HepG2 (cell line): ENCODE measurements around the gene NEMP2. TPM values are rescaled to one million over a fixed set of nuclear protein-coding genes. Genes with fewer than 3 reads are reported as not detected.

Experiments used
- CC2D1A ChIP-seq: sonication (generic); formaldehyde crosslinking; IDR thresholded peaks from 2 replicates; pipeline ENCODE4 v1.8.1; 2023; ENCODE audit warnings: mild to moderate bottlenecking, missing genetic modification reagents
- CENPT ChIP-seq: sonication (generic); formaldehyde crosslinking; IDR thresholded peaks from 2 replicates; pipeline ENCODE4 v1.8.0; 2022; ENCODE audit warnings: low read depth, mild to moderate bottlenecking, moderate library complexity, missing genetic modification reagents
- ERF ChIP-seq: IDR thresholded peaks from 2 replicates; pipeline ENCODE4 v1.6.1; 2018; ENCODE audit warnings: missing biosample characterization, missing genetic modification reagents
- FOXA1 ChIP-seq, 2 experiments: fragments of 450-650 bp in 1 of 2; sonication (generic) in 1 of 2; formaldehyde crosslinking in 1 of 2; IDR thresholded peaks; 2 replicates each; pipeline versions ENCODE4 v1.4.0 to v1.6.1; 2016 to 2020; ENCODE audit warnings: missing genetic modification reagents in 1 of 2
- HOMEZ ChIP-seq: IDR thresholded peaks from 2 replicates; pipeline ENCODE4 v1.6.1; 2016; ENCODE audit warnings: low read depth
- JUNB ChIP-seq: sonication (generic); formaldehyde crosslinking; IDR thresholded peaks from 2 replicates; pipeline ENCODE4 v1.8.0; 2022; ENCODE audit warnings: missing genetic modification reagents, mild to moderate bottlenecking, borderline replicate concordance
- MED8 ChIP-seq: sonication (generic); formaldehyde crosslinking; IDR thresholded peaks from 2 replicates; pipeline ENCODE4 v1.8.1; 2023; ENCODE audit warnings: mild to moderate bottlenecking, missing genetic modification reagents; ENCODE audit not compliant: insufficient replicate concordance
- NFE2L2 ChIP-seq: fragments of 150-350 bp; IDR thresholded peaks from 2 replicates; pipeline ENCODE4 v1.6.1; 2014; ENCODE audit warnings: low read length
- NFYC ChIP-seq: IDR thresholded peaks from 2 replicates; pipeline ENCODE4 v1.6.1; 2016; ENCODE audit warnings: missing genetic modification reagents, missing compliant biosample characterization
- NR2F6 ChIP-seq, 2 experiments: IDR thresholded peaks; 2 replicates each; pipeline ENCODE4 v1.6.1; 2016; ENCODE audit warnings: antibody characterized with exemption in 1 of 2, mild to moderate bottlenecking in 1 of 2
- PRMT3 ChIP-seq: sonication (generic); formaldehyde crosslinking; IDR thresholded peaks from 2 replicates; pipeline ENCODE4 v1.8.1; 2022; ENCODE audit warnings: low read depth, mild to moderate bottlenecking, moderate library complexity, missing genetic modification reagents, borderline replicate concordance
- SAP130 ChIP-seq: IDR thresholded peaks from 2 replicates; pipeline ENCODE4 v1.6.1; 2016; ENCODE audit warnings: low read depth
- SATB2 ChIP-seq: sonication (generic); formaldehyde crosslinking; IDR thresholded peaks from 2 replicates; pipeline ENCODE4 v1.5.0; 2020; ENCODE audit warnings: missing genetic modification reagents
- SSRP1 ChIP-seq: IDR thresholded peaks from 2 replicates; pipeline ENCODE4 v1.6.1; 2016; ENCODE audit warnings: control low read depth
- TMF1 ChIP-seq: sonication (generic); formaldehyde crosslinking; IDR thresholded peaks from 2 replicates; pipeline ENCODE4 v1.8.1; 2022; ENCODE audit warnings: low read depth, missing genetic modification reagents
- XRCC5 ChIP-seq: fragments of 200-400 bp; formaldehyde crosslinking; optimal IDR thresholded peaks from 2 replicates; pipeline ENCODE3; 2017; ENCODE audit warnings: mild to moderate bottlenecking, low read length
- ZBTB44 ChIP-seq: sonication (generic); formaldehyde crosslinking; IDR thresholded peaks from 2 replicates; pipeline ENCODE4 v1.4.0; 2020; ENCODE audit warnings: missing genetic modification reagents
- ZFP82 ChIP-seq: sonication (generic); formaldehyde crosslinking; IDR thresholded peaks from 2 replicates; pipeline ENCODE4 v1.5.1; 2020; ENCODE audit warnings: mild to moderate bottlenecking, missing genetic modification reagents, borderline replicate concordance
- ZNF12 ChIP-seq: sonication (generic); formaldehyde crosslinking; IDR thresholded peaks from 2 replicates; pipeline ENCODE4 v1.5.0; 2020; ENCODE audit warnings: missing genetic modification reagents
- ZNF138 ChIP-seq: sonication (generic); formaldehyde crosslinking; IDR thresholded peaks from 2 replicates; pipeline ENCODE4 v1.5.0; 2020; ENCODE audit warnings: mild to moderate bottlenecking, low read depth, missing genetic modification reagents
- ZNF160 ChIP-seq: sonication (generic); formaldehyde crosslinking; IDR thresholded peaks from 2 replicates; pipeline ENCODE4 v1.8.0; 2022; ENCODE audit warnings: mild to moderate bottlenecking, inconsistent platforms, missing genetic modification reagents
- ZNF556 ChIP-seq: sonication (generic); formaldehyde crosslinking; IDR thresholded peaks from 2 replicates; pipeline ENCODE4 v1.4.0; 2020; ENCODE audit warnings: mild to moderate bottlenecking, missing genetic modification reagents, borderline replicate concordance
- ZNF639 ChIP-seq: conservative IDR thresholded peaks from 2 replicates; pipeline ENCODE4 v1.6.1; 2018; ENCODE audit warnings: missing genetic modification reagents
- ZNF746 ChIP-seq: sonication (generic); formaldehyde crosslinking; IDR thresholded peaks from 2 replicates; pipeline ENCODE4 v1.8.0; 2022; ENCODE audit warnings: mild to moderate bottlenecking, missing genetic modification reagents
- ZNF766 ChIP-seq: sonication (generic); formaldehyde crosslinking; IDR thresholded peaks from 2 replicates; pipeline ENCODE4 v1.5.0; 2020; ENCODE audit warnings: missing genetic modification reagents, borderline replicate concordance
- ZNF83 ChIP-seq: sonication (generic); formaldehyde crosslinking; IDR thresholded peaks from 2 replicates; pipeline ENCODE4 v1.4.0; 2020; ENCODE audit warnings: missing genetic modification reagents, mild to moderate bottlenecking, borderline replicate concordance
- ZNF878 ChIP-seq: sonication (generic); formaldehyde crosslinking; IDR thresholded peaks from 2 replicates; pipeline ENCODE4 v1.8.1; 2023; ENCODE audit warnings: mild to moderate bottlenecking, missing genetic modification reagents, moderate library complexity
- polyA plus RNA-seq, 8 experiments: library from polyadenylated mRNA; depleted of rRNA in 3 of 8; stranded (reverse) in 7 of 8; unstranded in 1 of 8; fragments of >200 nt; fragmentation: Illumina TruSeq in 4 of 8; extraction: Trizol in 4 of 8; gene quantifications; 2 replicates each; pipeline versions ENCODE4 v1.2.1 to v1.2.3, GENCODE V29; 2011 to 2016; ENCODE audit warnings: low read depth in 4 of 8, missing spikeins in 1 of 8, mixed read lengths in 1 of 8; ENCODE audit not compliant: insufficient read depth in 1 of 8
- total RNA-seq, 5 experiments: library from RNA; depleted of rRNA; stranded (reverse); fragments of >200 nt; fragmentation: Illumina TruSeq; extraction: Trizol; gene quantifications; 2 replicates each; pipeline ENCODE4 v1.2.3, GENCODE V29; 2016; ENCODE audit warnings: low read depth in 1 of 5

NEMP2 gene
- total and polyA plus RNA-seq, 2 of the 13 experiments (the other 11 are each of a cell fraction or from before 2014, with no cell fraction given): 2.4 to 9.8 TPM

GRCh38 chr2:190534310-190535120 lies at the start of gene NEMP2 (continued):
- TF ChIP-seq JUNB (CRISPR knock-in tag) (peak; percentile 38; the same call in 1 of the 2 replicates), SATB2 (CRISPR knock-in tag) (peak; percentile 79), SSRP1 (CRISPR knock-in tag) (no peak; the same call in 1 of the 2 replicates), FOXA1 (IDR thresholded peaks at IDR 0.05) (no peak), FOXA1 (CRISPR knock-in tag; IDR thresholded peaks at IDR 0.05) (peak; percentile 10; the same call in 1 of the 2 replicates), ERF (CRISPR knock-in tag) (peak; percentile 98), NFYC (CRISPR knock-in tag) (0 out of 2 replicates have a peak, but pooled peaks have one; percentile 8), CC2D1A (CRISPR knock-in tag) (peak; percentile 94), ZNF878 (peak; percentile 92), XRCC5 (peak; percentile 71), MED8 (CRISPR knock-in tag) (no peak), ZNF766 (CRISPR knock-in tag) (peak; percentile 84; the same call in 1 of the 2 replicates), TMF1 (CRISPR knock-in tag) (peak; percentile 82), ZNF639 (peak; percentile 98), CENPT (CRISPR knock-in tag) (peak; percentile 92), NFE2L2 (no peak), ZNF746 (CRISPR knock-in tag) (peak; percentile 91; the same call in 1 of the 2 replicates), ZNF83 (CRISPR knock-in tag) (peak; percentile 75; the same call in 1 of the 2 replicates), ZNF160 (CRISPR knock-in tag) (no peak; the same call in 1 of the 2 replicates), ZFP82 (CRISPR knock-in tag) (peak; percentile 99), HOMEZ (CRISPR knock-in tag) (no peak; the same call in 1 of the 2 replicates), ZBTB44 (CRISPR knock-in tag) (peak; percentile 35), SAP130 (CRISPR knock-in tag) (peak; percentile 83), ZNF556 (CRISPR knock-in tag) (peak; percentile 94), PRMT3 (CRISPR knock-in tag) (peak; percentile 97), NR2F6 (IDR thresholded peaks at IDR 0.05) (peak; percentile 63), NR2F6 (CRISPR knock-in tag; IDR thresholded peaks at IDR 0.05) (peak; percentile 51; the same call in 1 of the 2 replicates), ZNF12 (peak; percentile 15; the same call in 1 of the 2 replicates), ZNF138 (CRISPR knock-in tag) (peak; percentile 96)
